Mammary epithelial cell (primary cell): Measurements from ENCODE around the gene FGF12.

ENCODE experiments used
- EZH2 ChIP-seq: IDR thresholded peaks from 2 replicates; pipeline ENCODE4 v1.6.1; 2012; ENCODE audit warnings: low read length, inconsistent platforms, borderline replicate concordance
- TF ChIP-seq, protein P1 (sequence below), 2 donors: IDR thresholded peaks in 1 of 2; conservative IDR thresholded peaks in 1 of 2; 2 replicates each; pipeline ENCODE4 v1.5.1; 2011 to 2012; ENCODE audit warnings: inconsistent platforms in 2 of 2, low read length in 2 of 2, mild to moderate bottlenecking in 2 of 2, control low read depth in 1 of 2, low read depth in 1 of 2; ENCODE audit not compliant: insufficient read depth in 1 of 2; ENCODE audit errors: extremely low read depth in 1 of 2

DNA sequence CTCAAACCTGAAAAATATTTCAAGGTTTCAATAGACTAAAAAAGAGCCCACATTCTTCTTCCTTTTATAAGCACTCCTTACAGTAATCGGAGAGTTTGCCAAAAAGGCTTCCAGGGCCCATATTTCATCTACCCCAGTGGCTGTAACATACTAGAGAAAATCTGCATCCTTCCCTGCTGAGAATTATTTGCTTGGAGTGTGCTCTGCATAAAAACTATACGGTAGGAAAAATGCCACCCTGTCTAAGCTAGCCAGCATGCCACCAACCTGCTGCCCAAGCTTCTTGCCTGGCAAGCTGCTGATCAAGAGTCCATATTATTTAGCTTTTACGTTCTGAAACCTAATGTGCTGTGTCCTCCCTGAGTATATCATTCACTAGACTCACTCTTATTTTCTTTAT is 107.1 kb downstream of the FGF12 start:
- TF ChIP-seq, protein P1, sequence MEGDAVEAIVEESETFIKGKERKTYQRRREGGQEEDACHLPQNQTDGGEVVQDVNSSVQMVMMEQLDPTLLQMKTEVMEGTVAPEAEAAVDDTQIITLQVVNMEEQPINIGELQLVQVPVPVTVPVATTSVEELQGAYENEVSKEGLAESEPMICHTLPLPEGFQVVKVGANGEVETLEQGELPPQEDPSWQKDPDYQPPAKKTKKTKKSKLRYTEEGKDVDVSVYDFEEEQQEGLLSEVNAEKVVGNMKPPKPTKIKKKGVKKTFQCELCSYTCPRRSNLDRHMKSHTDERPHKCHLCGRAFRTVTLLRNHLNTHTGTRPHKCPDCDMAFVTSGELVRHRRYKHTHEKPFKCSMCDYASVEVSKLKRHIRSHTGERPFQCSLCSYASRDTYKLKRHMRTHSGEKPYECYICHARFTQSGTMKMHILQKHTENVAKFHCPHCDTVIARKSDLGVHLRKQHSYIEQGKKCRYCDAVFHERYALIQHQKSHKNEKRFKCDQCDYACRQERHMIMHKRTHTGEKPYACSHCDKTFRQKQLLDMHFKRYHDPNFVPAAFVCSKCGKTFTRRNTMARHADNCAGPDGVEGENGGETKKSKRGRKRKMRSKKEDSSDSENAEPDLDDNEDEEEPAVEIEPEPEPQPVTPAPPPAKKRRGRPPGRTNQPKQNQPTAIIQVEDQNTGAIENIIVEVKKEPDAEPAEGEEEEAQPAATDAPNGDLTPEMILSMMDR (conservative IDR thresholded peaks at IDR 0.05 in 1 of 2, IDR thresholded peaks at IDR 0.05 in 1 of 2; ENCODE audit: extremely low read depth in 1 of 2, insufficient read depth in 1 of 2, low read depth in 1 of 2, low read length in 2 of 2), result no peak
- TF ChIP-seq EZH2, result no peak
